Adipose tissue (tissue), 3 donors: Measurements from ENCODE around the gene SERTAD3. TPM values are rescaled to one million over a fixed set of nuclear protein-coding genes. Genes with fewer than 3 reads are reported as not detected.
"Not testable (repeated sequence)": the region's sequence is repeated elsewhere in the genome, so short reads cannot be mapped to it uniquely, and the experiment has no call there.

ENCODE experiments used
- H3K27ac ChIP-seq: one replicate; pipeline ENCODE4 v1.5.1; 2013; ENCODE audit warnings: low read depth, low read length
- WGBS, 3 donors: extraction: QIAGEN DNeasy Blood & Tissue Kit; methylation state at CpG; one replicate each; pipeline ENCODE4 v1.1.7; 2013; 5-methylcytosine and 5-hydroxymethylcytosine counted together
- polyA plus RNA-seq, 3 donors: library from polyadenylated mRNA; stranded (reverse); fragments of 200-250 nt; gene quantifications; one replicate each; pipeline ENCODE4 v1.2.3, GENCODE V29; 2013
- donor health status: healthy with polysubstance abuse.
- donor health status: Bipolar disorder and iron deficiency.
- donor health status: healthy.

Gene SERTAD3
- polyA plus RNA-seq = 10 to 100 TPM in 2 of 3 donors, 1 to 10 TPM in 1; 8.3 to 57.5 (median 13.3) TPM

- peak within 1 kb of the TSS; percentile 68 for H3K27ac ChIP-seq
- WGBS, 3 donors = 1% methylated on average over 59 to 72 of the region's 72 CpGs
Observed at GRCh38 chr19:40444000-40444824, at the start of gene SERTAD3. SERTAD3 (minus strand) TSS chr19:40444335; CDS start chr19:40442080, 2,255 bp downstream.

- H3K27ac ChIP-seq = no peak overlapping the region
Observed at GRCh38 chr19:40493778-40494177, 49.6 kb upstream of the SERTAD3 start.

GRCh38 chr19:40492274-40492673, 48.1 kb upstream of the SERTAD3 start:
- no peak overlapping the region for H3K27ac ChIP-seq
- WGBS, 3 donors = 89 to 94% (median 90%) methylated on average over 3 of the region's 3 CpGs

More at GRCh38 chr19:40493778-40494177, 49.6 kb upstream of the SERTAD3 start:
- 36 to 60% (median 50%) methylated on average over 4 of the region's 4 CpGs for WGBS, 3 donors

- 45 to 76% (median 58%) methylated on average over 21 to 25 of the region's 25 CpGs for WGBS, 3 donors
- H3K27ac ChIP-seq = no peak overlapping the region
Observed at GRCh38 chr19:40489882-40490230, 45.7 kb upstream of the SERTAD3 start.

GRCh38 chr19:40486017-40486416, 41.9 kb upstream of the SERTAD3 start:
- no peak overlapping the region for H3K27ac ChIP-seq
- 85 to 87% (median 86%) methylated on average over 3 of the region's 3 CpGs for WGBS, 3 donors

- WGBS, 3 donors = 89 to 93% (median 91%) methylated on average over 15 of the region's 15 CpGs
- not testable (repeated sequence) for H3K27ac ChIP-seq
Observed at GRCh38 chr19:40475878-40476644, 31.9 kb upstream of the SERTAD3 start.

GRCh38 chr19:40474737-40475136, 30.6 kb upstream of the SERTAD3 start:
- 86 to 96% (median 90%) methylated on average over 4 of the region's 4 CpGs for WGBS, 3 donors
- no peak overlapping the region for H3K27ac ChIP-seq

GRCh38 chr19:40472516-40472915, 28.4 kb upstream of the SERTAD3 start:
- no peak overlapping the region for H3K27ac ChIP-seq
- WGBS, 3 donors = 85 to 95% (median 93%) methylated on average over 13 of the region's 13 CpGs

GRCh38 chr19:40471111-40471510, 27.0 kb upstream of the SERTAD3 start:
- WGBS, 3 donors = 96 to 100% (median 98%) methylated on average over 3 of the region's 3 CpGs

GRCh38 chr19:40469011-40469410, 24.9 kb upstream of the SERTAD3 start:
- 89 to 95% (median 91%) methylated on average over 6 of the region's 6 CpGs for WGBS, 3 donors
- H3K27ac ChIP-seq = no peak overlapping the region

More at GRCh38 chr19:40471111-40471510, 27.0 kb upstream of the SERTAD3 start:
- H3K27ac ChIP-seq = no peak overlapping the region

- H3K27ac ChIP-seq = no peak within 1 kb of the TSS
- WGBS, 3 donors = 4 to 11% (median 6%) methylated on average over 27 to 85 of the region's 87 CpGs
Observed at GRCh38 chr19:40466985-40467734, 23.0 kb upstream of the SERTAD3 start, which contains the start of gene SPTBN4. SPTBN4 (plus strand) TSS chr19:40467001; CDS start chr19:40472622, 5,621 bp downstream.

GRCh38 chr19:40466219-40466984, 22.3 kb upstream of the SERTAD3 start:
- WGBS, 3 donors = 10 to 14% (median 12%) methylated on average over 48 of the region's 48 CpGs
- H3K27ac ChIP-seq = no peak overlapping the region

- 0% methylated on average over 52 to 54 of the region's 54 CpGs for WGBS, 3 donors
- peak within 1 kb of the TSS; percentile 53 for H3K27ac ChIP-seq
Observed at GRCh38 chr19:40465557-40466218, 21.6 kb upstream of the SERTAD3 start, which contains the start of gene BLVRB. BLVRB (minus strand) TSS chr19:40465745; CDS start chr19:40465688, 57 bp downstream.

- 12 to 14% (median 12%) methylated on average over 11 of the region's 11 CpGs for WGBS, 3 donors
- peak overlapping the region; percentile 53 for H3K27ac ChIP-seq
Observed at GRCh38 chr19:40465025-40465556, 21.0 kb upstream of the SERTAD3 start.

GRCh38 chr19:40464059-40465024, 20.2 kb upstream of the SERTAD3 start:
- H3K27ac ChIP-seq = peak overlapping the region; percentile 53
- WGBS, 3 donors = 16 to 22% (median 19%) methylated on average over 11 of the region's 11 CpGs

GRCh38 chr19:40463587-40464037, 19.5 kb upstream of the SERTAD3 start:
- WGBS, 3 donors = 57 to 78% (median 60%) methylated on average over 12 of the region's 12 CpGs
- H3K27ac ChIP-seq = not testable (repeated sequence)
